Body of pancreas (tissue), 4 donors: ENCODE data around the gene UQCRH.
"Not testable (repeated sequence)": the region's sequence is repeated elsewhere in the genome, so short reads cannot be mapped to it uniquely, and the experiment has no call there.

Experiments used
- POLR2A ChIP-seq, 3 donors: fragments of 450-650 bp; IDR thresholded peaks; one replicate each; pipeline ENCODE4 v1.6.1; 2016; ENCODE audit warnings: antibody characterized with exemption in 3 of 3, mild to moderate bottlenecking in 2 of 3
- TF ChIP-seq, protein P1 (sequence below), 7 experiments: fragments of 450-650 bp in 4 of 7; fragments of 200-600 bp in 3 of 7; sonication (generic) in 3 of 7; IDR thresholded peaks; one replicate each; pipeline ENCODE4 v1.5.1; 2016 to 2019; ENCODE audit warnings: antibody characterized with exemption in 7 of 7

DNA sequence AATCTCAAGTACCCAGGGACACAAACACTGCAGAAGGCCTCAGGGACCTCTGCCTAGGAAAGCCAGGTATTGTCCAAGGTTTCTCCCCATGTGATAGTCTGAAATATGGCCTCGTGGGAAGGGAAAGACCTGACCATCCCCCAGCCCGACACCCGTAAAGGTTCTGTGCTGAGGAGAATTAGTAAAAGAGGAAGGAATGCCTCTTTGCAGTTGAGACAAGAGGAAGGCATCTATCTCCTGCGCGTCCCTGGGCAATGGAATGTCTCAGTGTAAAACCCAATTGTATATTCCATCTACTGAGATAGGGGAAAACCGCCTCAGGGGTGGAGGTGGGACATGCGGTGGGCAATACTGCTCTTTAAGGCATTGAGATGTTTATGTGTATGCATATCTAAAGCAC is 26.3 kb downstream of the UQCRH start:
- TF ChIP-seq, protein P1, sequence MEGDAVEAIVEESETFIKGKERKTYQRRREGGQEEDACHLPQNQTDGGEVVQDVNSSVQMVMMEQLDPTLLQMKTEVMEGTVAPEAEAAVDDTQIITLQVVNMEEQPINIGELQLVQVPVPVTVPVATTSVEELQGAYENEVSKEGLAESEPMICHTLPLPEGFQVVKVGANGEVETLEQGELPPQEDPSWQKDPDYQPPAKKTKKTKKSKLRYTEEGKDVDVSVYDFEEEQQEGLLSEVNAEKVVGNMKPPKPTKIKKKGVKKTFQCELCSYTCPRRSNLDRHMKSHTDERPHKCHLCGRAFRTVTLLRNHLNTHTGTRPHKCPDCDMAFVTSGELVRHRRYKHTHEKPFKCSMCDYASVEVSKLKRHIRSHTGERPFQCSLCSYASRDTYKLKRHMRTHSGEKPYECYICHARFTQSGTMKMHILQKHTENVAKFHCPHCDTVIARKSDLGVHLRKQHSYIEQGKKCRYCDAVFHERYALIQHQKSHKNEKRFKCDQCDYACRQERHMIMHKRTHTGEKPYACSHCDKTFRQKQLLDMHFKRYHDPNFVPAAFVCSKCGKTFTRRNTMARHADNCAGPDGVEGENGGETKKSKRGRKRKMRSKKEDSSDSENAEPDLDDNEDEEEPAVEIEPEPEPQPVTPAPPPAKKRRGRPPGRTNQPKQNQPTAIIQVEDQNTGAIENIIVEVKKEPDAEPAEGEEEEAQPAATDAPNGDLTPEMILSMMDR (IDR thresholded peaks at IDR 0.05): not testable (repeated sequence)
- TF ChIP-seq POLR2A (IDR thresholded peaks at IDR 0.05): not testable (repeated sequence)
